HUES64 (cell line): ENCODE results near the gene AKR1B15.

Experiments
- H3K27ac ChIP-seq: 2 replicates; pipeline ENCODE4 v1.7.0; 2013; ENCODE audit warnings: low read depth, low read length, inconsistent platforms
- H3K27me3 ChIP-seq: 2 replicates; pipeline ENCODE4 v1.6.1; 2013; ENCODE audit warnings: mild to moderate bottlenecking, low read length; ENCODE audit not compliant: insufficient read depth
- H3K36me3 ChIP-seq: 2 replicates; pipeline ENCODE4 v1.6.1; 2013; ENCODE audit warnings: mild to moderate bottlenecking, low read length; ENCODE audit not compliant: insufficient read depth
- H3K4me1 ChIP-seq: 2 replicates; pipeline ENCODE4 v1.6.1; 2013; ENCODE audit warnings: mild to moderate bottlenecking, low read length, moderate library complexity; ENCODE audit not compliant: insufficient read depth
- H3K4me3 ChIP-seq: 2 replicates; pipeline ENCODE4 v1.5.1; 2013; ENCODE audit warnings: mild to moderate bottlenecking, low read length, moderate library complexity
- H3K9ac ChIP-seq: 2 replicates; pipeline ENCODE4 v1.6.1; 2013; ENCODE audit warnings: mild to moderate bottlenecking, low read depth, low read length
- H3K9me3 ChIP-seq: 2 replicates; pipeline ENCODE4 v1.6.1; 2013; ENCODE audit warnings: low read depth, low read length; ENCODE audit not compliant: insufficient read depth
- WGBS: fragments of 150-250, 120-280 bp; methylation state at CpG from one replicate; pipeline ENCODE4 v1.1.7; 2013; ENCODE audit warnings: missing lambda C conversion rate; 5-methylcytosine and 5-hydroxymethylcytosine counted together

The AKR1B15 gene

DNA sequence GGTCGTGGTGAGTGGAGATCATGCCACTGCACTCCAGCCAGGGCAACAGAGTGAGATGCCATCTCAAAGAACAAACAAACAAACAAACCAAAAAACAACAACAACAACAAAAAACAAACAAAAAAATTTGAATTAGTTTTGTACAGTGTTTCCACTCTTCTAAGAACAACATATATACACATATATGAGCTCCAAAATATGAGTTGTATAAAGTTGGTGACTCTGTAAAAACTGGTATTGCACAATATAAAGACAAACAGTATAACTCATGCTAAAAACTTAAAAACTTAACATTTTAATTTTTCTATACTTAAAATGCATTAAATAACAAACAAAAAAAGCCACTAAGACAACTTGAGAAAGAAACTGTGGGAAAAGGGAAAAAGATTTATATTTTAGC, 46.0 kb downstream of the AKR1B15 start:
- no peaks in the 10 kb centered on the region for H3K36me3 ChIP-seq
- H3K4me3 ChIP-seq: no peak overlapping the region
- no peaks in the 10 kb centered on the region for H3K27me3 ChIP-seq
- H3K4me1 ChIP-seq: no peaks in the 10 kb centered on the region
- 0% methylated on average over 1 of the region's 1 CpG for WGBS
- H3K9ac ChIP-seq: no peak overlapping the region
- H3K9me3 ChIP-seq: 0 out of 2 replicates have a peak, but pooled peaks cover 6% of the 10 kb centered on the region
- no peak overlapping the region for H3K27ac ChIP-seq

DNA sequence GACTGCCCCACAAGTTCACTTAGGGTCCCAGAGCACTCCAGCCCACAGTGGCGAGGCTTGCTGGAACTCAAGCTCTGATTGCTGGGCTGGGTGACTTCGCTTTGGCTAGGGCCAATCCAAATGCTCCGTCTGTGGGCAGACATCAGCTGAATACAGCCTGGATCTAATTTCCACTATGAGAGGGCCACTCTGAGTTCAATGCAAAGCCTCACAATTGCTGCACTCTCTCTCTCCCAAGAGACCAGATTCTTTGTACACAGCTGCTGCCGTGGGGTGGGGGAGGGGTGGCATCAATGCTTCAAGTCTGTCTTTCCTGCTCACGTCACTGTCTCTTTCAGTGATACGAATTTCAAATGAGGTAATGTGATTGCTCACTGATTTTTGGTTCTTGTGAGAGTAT, 50.5 kb downstream of the AKR1B15 start:
- no peak overlapping the region for H3K4me3 ChIP-seq

DNA sequence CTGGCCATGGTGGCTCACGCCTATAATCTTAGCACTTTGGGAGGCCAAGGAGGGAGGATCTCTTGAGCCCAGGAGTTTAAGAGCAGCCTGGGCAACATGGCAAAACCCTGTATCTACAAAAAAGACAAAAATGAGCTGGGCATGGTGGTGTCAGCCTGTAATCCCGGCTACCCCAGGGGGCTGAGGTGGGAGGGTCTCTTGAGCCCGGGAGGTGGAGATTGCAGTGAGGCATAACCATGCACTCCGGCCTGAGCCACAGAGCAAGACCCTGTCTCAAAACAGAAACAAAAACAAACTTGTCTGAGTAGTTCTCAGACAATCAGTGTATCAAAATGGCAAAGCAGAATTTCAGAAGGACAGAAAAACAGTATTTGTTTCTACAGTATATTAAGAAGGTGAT, 52.5 kb downstream of the AKR1B15 start:
- Histone ChIP-seq H3K27ac (no peak overlapping the region), H3K4me1 (no peaks in the 10 kb centered on the region), H3K27me3 (no peaks in the 10 kb centered on the region), H3K9me3 (0 out of 2 replicates have a peak, but pooled peaks cover 3% of the 10 kb centered on the region), H3K36me3 (no peaks in the 10 kb centered on the region), H3K4me3 (no peak overlapping the region), H3K9ac (no peak overlapping the region)
- WGBS: 61% methylated on average over 4 of the region's 4 CpGs

More for the DNA sequence above, 50.5 kb downstream of the AKR1B15 start:
- Histone ChIP-seq H3K9me3 (0 out of 2 replicates have a peak, but pooled peaks cover 3% of the 10 kb centered on the region), H3K4me1 (no peaks in the 10 kb centered on the region), H3K36me3 (no peaks in the 10 kb centered on the region), H3K9ac (no peak overlapping the region), H3K27me3 (no peaks in the 10 kb centered on the region), H3K27ac (no peak overlapping the region)
- WGBS: 84% methylated on average over 6 of the region's 6 CpGs

DNA sequence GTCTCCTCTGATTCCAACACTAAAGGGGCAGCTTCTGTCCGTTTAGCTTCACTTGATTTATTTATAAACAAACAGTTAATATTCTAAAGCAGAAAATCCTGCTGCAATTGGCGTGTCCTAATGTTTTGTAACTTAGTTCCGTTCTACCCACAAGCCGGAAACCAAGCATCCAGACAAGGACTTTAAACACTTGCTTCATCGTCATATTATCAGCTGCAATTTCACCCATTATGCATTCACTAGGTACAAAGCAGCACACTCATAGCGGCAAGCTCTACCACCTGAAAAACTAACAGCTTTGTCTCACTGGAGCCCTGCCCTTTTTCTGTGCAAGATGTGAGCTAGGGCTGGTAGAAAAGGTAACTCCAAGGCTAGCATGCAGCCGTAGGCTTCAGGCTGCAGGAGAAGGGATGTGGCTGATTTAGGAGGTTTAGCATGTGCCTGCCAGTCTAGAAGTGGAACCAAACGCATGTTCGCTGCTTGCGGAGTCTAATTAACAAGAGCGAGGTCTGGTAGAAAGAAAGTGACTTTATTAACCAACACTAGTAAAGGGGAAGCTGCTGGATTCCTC, 54.1 kb downstream of the AKR1B15 start:
- Histone ChIP-seq H3K36me3 (no peaks in the 10 kb centered on the region), H3K9ac (no peak overlapping the region), H3K9me3 (0 out of 2 replicates have a peak, but pooled peaks cover 3% of the 10 kb centered on the region), H3K4me3 (no peak overlapping the region), H3K27me3 (no peaks in the 10 kb centered on the region), H3K27ac (no peak overlapping the region), H3K4me1 (no peaks in the 10 kb centered on the region)
- 90% methylated on average over 11 of the region's 11 CpGs for WGBS

DNA sequence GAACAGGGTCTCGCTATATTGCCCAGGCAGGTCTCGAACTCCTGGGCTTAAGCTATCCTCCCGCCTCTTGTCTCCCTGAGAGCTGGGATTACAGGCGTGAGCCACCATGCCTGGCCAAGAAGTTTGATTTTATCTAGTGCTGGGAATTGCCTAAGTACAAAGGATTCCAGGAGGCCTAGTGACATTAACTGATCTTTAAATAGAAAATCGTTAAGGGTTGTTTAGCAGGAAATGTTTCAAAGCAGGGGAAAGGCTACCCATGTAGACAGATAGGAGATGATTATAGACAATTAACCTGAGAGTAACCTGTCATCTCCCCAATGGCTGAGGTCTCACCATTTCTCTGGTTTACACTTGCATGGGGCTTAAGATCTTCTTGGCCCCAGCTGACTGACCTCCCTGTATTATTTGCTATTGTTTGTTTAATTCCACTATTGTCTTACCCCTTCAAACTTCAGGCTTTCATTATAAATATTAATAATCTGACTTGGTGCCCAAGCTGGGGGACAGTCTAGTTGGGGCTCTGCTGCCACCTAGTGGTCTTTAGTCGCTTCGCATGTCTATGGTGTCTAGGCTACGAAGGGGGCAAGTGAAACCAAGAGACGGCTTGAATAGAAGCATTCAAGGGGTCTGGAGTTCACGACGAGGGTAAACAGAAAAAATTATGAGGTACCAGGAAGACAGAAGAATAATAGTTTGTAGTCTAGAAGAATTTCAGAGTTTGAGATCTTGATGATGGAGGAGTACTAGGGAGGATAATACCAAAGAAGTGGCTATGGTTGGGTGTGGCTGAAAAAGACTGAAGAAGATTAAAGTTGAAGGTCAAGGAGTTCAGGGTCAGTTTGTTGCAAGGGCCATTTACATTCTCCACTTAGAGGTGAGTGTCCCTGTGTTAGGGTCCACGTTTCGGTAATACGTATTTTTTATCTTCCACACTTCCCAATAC, 57.3 kb downstream of the AKR1B15 start:
- Histone ChIP-seq H3K9ac (no peak overlapping the region), H3K27me3 (0 out of 2 replicates have a peak, but pooled peaks cover 2% of the 10 kb centered on the region), H3K4me1 (no peaks in the 10 kb centered on the region), H3K9me3 (no peaks in the 10 kb centered on the region), H3K36me3 (no peaks in the 10 kb centered on the region), H3K27ac (no peak overlapping the region), H3K4me3 (no peak overlapping the region)
- 41% methylated on average over 11 of the region's 14 CpGs for WGBS

DNA sequence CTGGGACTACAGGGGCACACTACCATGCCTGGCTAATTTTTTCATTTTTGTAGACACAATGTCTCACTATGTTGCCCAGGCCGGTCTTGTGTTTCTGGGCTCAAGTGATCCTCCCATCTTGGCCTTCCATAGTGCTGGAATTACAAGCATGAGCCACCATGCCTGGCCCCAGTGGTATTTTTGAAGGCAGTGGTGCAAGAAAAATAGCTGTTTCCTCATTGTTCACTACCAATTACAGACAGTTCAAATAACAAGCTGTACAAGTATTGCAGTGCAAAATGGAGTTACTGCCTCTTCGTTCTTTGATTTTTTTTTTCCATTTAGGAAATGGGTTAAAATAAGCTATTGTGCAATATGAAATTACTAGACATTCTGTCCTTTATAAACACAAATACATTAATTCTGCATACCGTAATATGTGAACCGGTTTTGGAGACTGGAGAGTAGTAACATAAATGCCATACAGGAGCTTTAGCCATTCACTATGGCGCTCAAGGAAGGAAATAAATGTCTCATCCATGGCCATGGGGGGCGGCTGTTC, 62.8 kb downstream of the AKR1B15 start:
- H3K9ac ChIP-seq: no peak overlapping the region
- H3K4me3 ChIP-seq: no peak overlapping the region
- no peaks in the 10 kb centered on the region for H3K4me1 ChIP-seq
- 0 out of 2 replicates have a peak, but pooled peaks cover 2% of the 10 kb centered on the region for H3K27me3 ChIP-seq
- no peaks in the 10 kb centered on the region for H3K36me3 ChIP-seq
- no peaks in the 10 kb centered on the region for H3K9me3 ChIP-seq
- H3K27ac ChIP-seq: no peak overlapping the region
- 96% methylated on average over 5 of the region's 6 CpGs for WGBS

DNA sequence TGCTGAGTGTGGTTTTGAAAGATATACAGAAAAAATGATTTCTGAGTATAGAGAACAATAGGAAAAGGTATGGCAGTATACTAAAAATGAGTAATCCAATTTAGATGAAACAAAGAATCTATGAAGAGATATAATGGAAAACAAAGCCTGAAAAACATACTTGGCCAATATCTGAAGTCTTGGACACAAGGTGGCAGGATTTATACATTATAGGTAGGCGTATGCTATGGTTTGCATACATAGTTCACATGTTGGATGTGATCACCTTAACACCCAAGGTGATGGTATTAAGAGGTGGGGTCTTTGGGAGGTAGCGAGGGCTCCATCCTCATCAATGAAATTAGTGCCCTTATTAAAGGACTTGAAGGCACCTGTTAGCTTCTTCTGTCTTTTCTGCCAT, 63.3 kb downstream of the AKR1B15 start:
- Histone ChIP-seq H3K9ac (no peak overlapping the region), H3K36me3 (no peaks in the 10 kb centered on the region), H3K4me3 (no peak overlapping the region), H3K27ac (no peak overlapping the region), H3K27me3 (0 out of 2 replicates have a peak, but pooled peaks cover 2% of the 10 kb centered on the region), H3K9me3 (no peaks in the 10 kb centered on the region), H3K4me1 (no peaks in the 10 kb centered on the region)
- WGBS: 93% methylated on average over 2 of the region's 2 CpGs

DNA sequence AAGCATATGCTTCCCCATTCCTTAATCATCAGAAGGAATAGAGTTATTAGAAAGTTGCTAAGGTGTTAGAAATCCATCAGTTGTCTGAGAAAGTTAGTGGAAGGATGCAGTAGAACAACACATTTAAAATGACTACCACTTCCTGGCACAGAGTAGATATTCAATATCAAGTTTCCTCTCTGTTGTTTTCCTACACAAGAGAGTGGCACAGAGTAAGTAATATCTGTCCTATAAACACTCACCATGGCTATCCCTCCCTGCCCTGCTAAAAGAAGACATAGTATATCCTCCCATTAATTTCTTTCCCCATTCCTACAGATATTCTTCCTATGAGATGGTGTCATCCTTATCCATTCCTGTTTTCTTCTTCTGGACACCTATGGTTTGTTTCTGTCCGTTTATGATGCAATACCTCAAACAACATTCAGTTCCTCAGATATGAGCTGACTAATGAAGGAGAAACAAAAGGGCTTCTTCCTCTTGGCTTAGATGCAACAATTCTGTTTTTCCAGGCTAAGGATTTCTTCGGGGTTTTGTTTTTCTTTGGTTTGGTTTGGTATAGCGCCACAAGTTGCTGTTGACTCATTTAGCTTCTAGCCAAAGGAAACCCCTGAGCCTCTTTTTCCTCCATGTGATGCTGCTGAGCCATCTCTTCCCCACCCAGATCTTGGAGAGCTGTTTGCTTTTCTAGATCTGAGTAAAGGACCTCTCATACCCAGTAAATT, 64.9 kb downstream of the AKR1B15 start:
- Histone ChIP-seq H3K9ac (no peak overlapping the region), H3K4me3 (no peak overlapping the region), H3K27me3 (0 out of 2 replicates have a peak, but pooled peaks cover 2% of the 10 kb centered on the region), H3K4me1 (no peaks in the 10 kb centered on the region), H3K27ac (no peak overlapping the region), H3K36me3 (no peaks in the 10 kb centered on the region), H3K9me3 (no peaks in the 10 kb centered on the region)
- WGBS: 90% methylated on average over 3 of the region's 3 CpGs

DNA sequence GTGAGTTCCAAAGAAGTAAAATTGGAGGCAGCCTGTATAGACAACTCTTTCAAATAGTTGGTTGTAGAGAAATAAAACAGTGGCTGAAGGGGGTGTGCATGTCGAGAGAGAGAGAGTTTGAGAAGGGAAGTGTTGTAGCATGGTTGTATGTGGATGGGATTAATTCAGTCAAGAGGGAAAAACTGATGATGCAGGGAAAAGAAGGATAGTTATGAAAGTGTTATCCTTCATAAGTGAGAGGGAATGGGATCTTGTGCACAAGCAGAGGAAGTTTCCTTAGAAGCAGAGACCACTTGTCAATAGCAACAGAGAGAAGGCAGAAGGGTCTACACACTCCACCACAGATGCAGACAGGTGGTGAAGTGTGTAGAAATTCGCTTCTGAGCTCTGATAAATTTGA, 67.7 kb downstream of the AKR1B15 start:
- 80% methylated on average over 2 of the region's 2 CpGs for WGBS
- H3K4me3 ChIP-seq: no peak overlapping the region
- H3K27ac ChIP-seq: no peak overlapping the region
- no peaks in the 10 kb centered on the region for H3K9me3 ChIP-seq
- H3K27me3 ChIP-seq: 0 out of 2 replicates have a peak, but pooled peaks cover 2% of the 10 kb centered on the region
- no peaks in the 10 kb centered on the region for H3K36me3 ChIP-seq
- no peak overlapping the region for H3K9ac ChIP-seq
- no peaks in the 10 kb centered on the region for H3K4me1 ChIP-seq

DNA sequence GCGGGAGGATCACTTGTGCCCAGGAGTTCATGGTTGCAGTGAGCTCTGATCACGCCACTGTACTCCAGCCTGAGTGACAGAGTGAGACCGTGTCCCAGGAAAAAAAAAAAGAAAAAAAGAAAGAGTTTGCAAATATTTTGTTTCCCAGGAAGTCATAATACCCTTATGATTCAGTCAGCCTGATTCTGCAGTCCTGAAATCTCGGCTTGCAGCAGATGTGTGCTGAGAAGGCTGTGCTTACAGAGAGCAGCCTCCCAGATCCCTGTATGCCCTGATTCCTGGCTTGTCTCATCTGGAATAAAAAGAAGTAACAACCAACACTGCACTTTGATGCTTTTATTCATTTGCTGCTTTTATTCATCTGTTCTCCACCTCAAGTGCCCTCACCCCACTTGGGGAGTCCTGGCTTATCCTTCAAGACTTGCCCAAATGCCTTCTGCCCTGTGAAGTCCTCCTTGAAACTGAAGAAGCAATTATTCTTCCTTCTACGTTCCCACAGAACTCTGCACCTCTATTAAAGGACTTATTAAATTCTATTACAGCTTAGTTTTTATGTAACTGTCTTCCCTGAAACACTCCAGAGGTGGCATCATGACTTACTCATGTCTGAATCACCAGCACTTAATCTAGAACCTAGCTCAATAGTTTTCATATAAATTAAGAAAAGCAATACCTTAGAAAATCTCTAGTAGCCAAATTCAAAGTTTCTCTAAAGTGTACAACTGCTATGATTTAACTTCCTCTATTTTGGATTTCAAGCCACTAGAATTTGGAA, 70.0 kb downstream of the AKR1B15 start:
- WGBS: 96% methylated on average over 5 of the region's 5 CpGs
- Histone ChIP-seq H3K27me3 (0 out of 2 replicates have a peak, but pooled peaks cover 2% of the 10 kb centered on the region), H3K4me1 (no peaks in the 10 kb centered on the region), H3K27ac (no peak overlapping the region), H3K9me3 (no peaks in the 10 kb centered on the region), H3K9ac (no peak overlapping the region), H3K4me3 (no peak overlapping the region), H3K36me3 (no peaks in the 10 kb centered on the region)
